K562 (cell line): ENCODE data around the gene LACTB. TPM values are rescaled to one million over a fixed set of nuclear protein-coding genes. Genes with fewer than 3 reads are reported as not detected.

Experiments used
- ATAC-seq: fragments of 200-7000 bp; cut with Tn5 transposase; 3 replicates; pipeline ENCODE4 v1.9.1; 2020; ENCODE audit warnings: moderate library complexity
- BruUV-seq: library from RNA; stranded (reverse); fragments of 400-500 nt; replicated peaks from 2 replicates; lab custom pipeline; 2021; lab: Mats Ljungman, UMichigan
- CTCF ChIA-PET: fragments of 300-600 bp; formaldehyde crosslinking; extraction: SDS; loops from one replicate; lab custom pipeline; 2021; ENCODE audit warnings: low intra/inter-chr PET ratio; lab: Yijun Ruan, JAX
- POLR2A ChIA-PET: fragments of 300-600, 350-650 bp; sonication (Branson Sonifier 250); formaldehyde crosslinking; extraction: SDS; loops from one replicate; lab custom pipeline; 2021; ENCODE audit warnings: antibody characterized with exemption, inconsistent platforms; lab: Yijun Ruan, JAX
- DNase-seq, 4 experiments: peaks; one replicate each; pipeline versions ENCODE4 v3.0.0 to v3.0.0-alpha.2; 2011 to 2018; ENCODE audit warnings: low spot score in 3 of 4, mixed read lengths in 3 of 4; ENCODE audit errors: extremely low read depth in 1 of 4
- FAIRE-seq: peaks from 2 replicates; lab custom pipeline; 2011; peaks lifted over from hg19 to GRCh38; lab: Jason Lieb, UNC
- H2AFZ ChIP-seq: 2 replicates; pipeline ENCODE4 v1.6.0; 2011; ENCODE audit warnings: low read depth, low read length, control low read depth, inconsistent platforms
- H3K27ac ChIP-seq: fragments of 200-600 bp; 3 replicates; pipeline ENCODE4 v1.8.0; 2011; ENCODE audit warnings: low read depth, mild to moderate bottlenecking, control low read depth, inconsistent platforms, low read length, moderate library complexity, mixed read lengths; ENCODE audit errors: extremely low read depth
- H3K27me3 ChIP-seq, 2 experiments: fragments of 300-600 bp in 1 of 2; 2 replicates in 1 of 2; 3 replicates in 1 of 2; pipeline versions ENCODE4 v1.6.0 to v1.8.0; 2011; ENCODE audit warnings: inconsistent platforms in 2 of 2, low read length in 2 of 2, mild to moderate bottlenecking in 1 of 2, mixed read lengths in 1 of 2, moderate library complexity in 1 of 2; ENCODE audit not compliant: control insufficient read depth in 2 of 2, insufficient read depth in 2 of 2
- H3K36me3 ChIP-seq: fragments of 300-600 bp; 3 replicates; pipeline ENCODE4 v1.8.0; 2011; ENCODE audit warnings: mild to moderate bottlenecking, low read length, inconsistent platforms; ENCODE audit not compliant: control insufficient read depth, insufficient read depth
- H3K4me1 ChIP-seq, 2 experiments: fragments of 200-600 bp in 1 of 2; replicated peaks in 1 of 2; 2 replicates in 1 of 2; 3 replicates in 1 of 2; pipeline versions ENCODE4 v1.5.1 to v1.8.0; 2011; ENCODE audit warnings: inconsistent platforms in 2 of 2, low read length in 2 of 2, mild to moderate bottlenecking in 1 of 2, mixed read lengths in 1 of 2, moderate library complexity in 1 of 2; ENCODE audit not compliant: control insufficient read depth in 2 of 2, insufficient read depth in 2 of 2
- H3K4me2 ChIP-seq: 2 replicates; pipeline ENCODE4 v1.6.1; 2011; ENCODE audit warnings: low read length, control low read depth, inconsistent platforms, mixed read lengths; ENCODE audit not compliant: insufficient read depth
- H3K4me3 ChIP-seq: fragments of 200-600 bp; sonication (generic), shearing (Covaris generic); 2 replicates; pipeline ENCODE4 v1.5.1; 2016; ENCODE audit warnings: control low read depth, inconsistent platforms
- H3K79me2 ChIP-seq: fragments of 200-600 bp; 3 replicates; pipeline ENCODE4 v1.8.0; 2011; ENCODE audit warnings: low read length, inconsistent platforms; ENCODE audit not compliant: control insufficient read depth, insufficient read depth
- H3K9ac ChIP-seq, 2 experiments: 2 replicates each; pipeline versions ENCODE4 v1.6.0 to v1.6.1; 2011; ENCODE audit warnings: low read depth in 2 of 2, low read length in 2 of 2, control low read depth in 1 of 2, inconsistent platforms in 1 of 2, mild to moderate bottlenecking in 1 of 2, mixed read lengths in 1 of 2; ENCODE audit not compliant: insufficient read depth in 1 of 2
- H3K9me1 ChIP-seq: one replicate; pipeline ENCODE4 v1.6.0; 2011; ENCODE audit warnings: inconsistent platforms, mild to moderate bottlenecking, low read length, moderate library complexity; ENCODE audit not compliant: control insufficient read depth, insufficient read depth
- H3K9me3 ChIP-seq: replicated peaks from 2 replicates; pipeline ENCODE4 v1.5.1; 2011; ENCODE audit warnings: low read depth, low read length, inconsistent platforms; ENCODE audit not compliant: control insufficient read depth, insufficient read depth
- H4K20me1 ChIP-seq: replicated peaks from 2 replicates; pipeline ENCODE4 v1.6.1; 2011; ENCODE audit warnings: low read length, inconsistent platforms, mixed read lengths; ENCODE audit not compliant: control insufficient read depth, insufficient read depth
- BRCA1 ChIP-seq, 2 experiments: fragments of 450-650 bp in 1 of 2; sonication (generic) in 1 of 2; formaldehyde crosslinking in 1 of 2; IDR thresholded peaks; 2 replicates each; pipeline versions ENCODE4 v1.5.0 to v1.6.1; 2017 to 2020; ENCODE audit warnings: mild to moderate bottlenecking in 1 of 2, missing genetic modification reagents in 1 of 2
- CCNT2 ChIP-seq: IDR thresholded peaks from 2 replicates; pipeline ENCODE4 v1.6.1; 2011; ENCODE audit warnings: borderline replicate concordance, low read depth, mild to moderate bottlenecking, moderate library complexity, mixed read lengths, low read length; ENCODE audit not compliant: insufficient read length; ENCODE audit errors: extremely low read depth
- FOXJ2 ChIP-seq: fragments of 200-800 bp; sonication (Bioruptor generic); IDR thresholded peaks from 2 replicates; pipeline ENCODE4 v1.6.1; 2016; ENCODE audit warnings: missing genetic modification characterization, missing compliant biosample characterization
- HNRNPL ChIP-seq: fragments of 200-400 bp; formaldehyde crosslinking; IDR thresholded peaks from 2 replicates; pipeline ENCODE4 v1.6.1; 2017; ENCODE audit warnings: low read depth, mild to moderate bottlenecking, low read length
- ILF3 ChIP-seq: fragments of 450-650 bp; IDR thresholded peaks from 2 replicates; pipeline ENCODE4 v1.6.1; 2018; ENCODE audit warnings: antibody characterized with exemption, mild to moderate bottlenecking, moderate library complexity, borderline replicate concordance
- MXI1 ChIP-seq: IDR thresholded peaks from 2 replicates; pipeline ENCODE4 v1.6.1; 2011; ENCODE audit warnings: low read depth, mild to moderate bottlenecking, improper control_type of control experiment, low read length
- POLR3A ChIP-seq: IDR thresholded peaks from 2 replicates; pipeline ENCODE4 v1.6.1; 2011; ENCODE audit warnings: borderline replicate concordance, mild to moderate bottlenecking, moderate library complexity; ENCODE audit not compliant: insufficient read length, insufficient read depth; ENCODE audit errors: extremely low read depth
- SOX6 ChIP-seq: fragments of 450-650 bp; IDR thresholded peaks from 2 replicates; pipeline ENCODE4 v1.6.1; 2014; ENCODE audit warnings: mild to moderate bottlenecking
- SRSF7 ChIP-seq: fragments of 200-400 bp; formaldehyde crosslinking; optimal IDR thresholded peaks from 2 replicates; pipeline ENCODE3; 2017; ENCODE audit warnings: mild to moderate bottlenecking, low read depth, low read length
- TAF1 ChIP-seq: IDR thresholded peaks from 2 replicates; pipeline ENCODE4 v1.6.1; 2011; ENCODE audit warnings: mild to moderate bottlenecking, low read length, moderate library complexity; ENCODE audit not compliant: insufficient read depth, control insufficient read depth, severe bottlenecking; ENCODE audit errors: extremely low read depth
- YY1 ChIP-seq, 3 experiments: IDR thresholded peaks; 2 replicates each; pipeline ENCODE4 v1.6.1; 2011; ENCODE audit warnings: low read length in 2 of 3, mild to moderate bottlenecking in 2 of 3, moderate library complexity in 2 of 3, borderline replicate concordance in 1 of 3, control low read depth in 1 of 3, low read depth in 1 of 3; ENCODE audit not compliant: insufficient read depth in 3 of 3, insufficient replicate concordance in 2 of 3, control insufficient read depth in 1 of 3, insufficient read length in 1 of 3; ENCODE audit errors: extremely low read depth in 1 of 3
- ZNF184 ChIP-seq: sonication (generic); formaldehyde crosslinking; IDR thresholded peaks from 2 replicates; pipeline ENCODE4 v1.5.0; 2020; ENCODE audit warnings: missing genetic modification reagents
- ZNF324 ChIP-seq: fragments of 250-450 bp; sonication (Bioruptor Pico); IDR thresholded peaks from 2 replicates; pipeline ENCODE4 v1.4.0; 2020; ENCODE audit warnings: mild to moderate bottlenecking
- ZNF785 ChIP-seq: fragments of 250-450 bp; sonication (Bioruptor Pico); IDR thresholded peaks from 2 replicates; pipeline ENCODE4 v1.4.0; 2020; ENCODE audit warnings: mild to moderate bottlenecking
- WGBS: fragments of 100-300 bp; shearing (Covaris generic); methylation state at CpG from one replicate; pipeline ENCODE4 v1.1.6; 2016; ENCODE audit warnings: low coverage, mixed read lengths; ENCODE audit not compliant: insufficient coverage; ENCODE audit errors: missing lambda C conversion rate; 5-methylcytosine and 5-hydroxymethylcytosine counted together
- in situ Hi-C: fragments of 300-500 bp; cut with MboI; formaldehyde crosslinking; loops from 4 replicates; pipeline ENCODE4 v1.15.0; 2018; ENCODE audit warnings: inconsistent platforms, mixed read lengths
- intact Hi-C: fragments of 100-400 bp; cut with micrococcal nuclease; formaldehyde crosslinking; loops from 2 replicates; pipeline ENCODE4 v1.14.2; 2022
- polyA plus RNA-seq, 8 experiments: library from polyadenylated mRNA; depleted of rRNA in 4 of 8; stranded (reverse) in 5 of 8; unstranded in 3 of 8; fragments of >200 nt; fragmentation: Nextera tagmentation in 2 of 8; fragmentation: Illumina TruSeq in 1 of 8; extraction: Ambion mirVana in 2 of 8; extraction: Trizol in 1 of 8; gene quantifications; 2 replicates each; pipeline versions ENCODE4 v1.2.1 to v1.2.3, GENCODE V29; 2011 to 2014; ENCODE audit warnings: inconsistent platforms in 1 of 8, missing spikeins in 1 of 8
- total RNA-seq, 7 experiments: library from RNA; depleted of rRNA in 6 of 7; stranded (reverse); fragments of >200 nt in 6 of 7; fragmentation: Illumina TruSeq in 2 of 7; extraction: Trizol in 2 of 7; gene quantifications; 2 replicates each; pipeline versions ENCODE4 v1.2.1 to v1.2.3, GENCODE V29; 2011 to 2021; ENCODE audit warnings: low replicate concordance in 1 of 7
- TF ChIP-seq, protein P1 (sequence below): fragments of 450-650 bp; IDR thresholded peaks from 2 replicates; pipeline ENCODE4 v1.6.1; 2016; ENCODE audit warnings: missing biosample characterization, missing genetic modification characterization

Gene LACTB
- total and polyA plus RNA-seq, 9 of the 15 experiments (the other 6 are each of a cell fraction or from before 2014, with no cell fraction given), result 3.1 to 15.5 (median 9.8) TPM

DNA sequence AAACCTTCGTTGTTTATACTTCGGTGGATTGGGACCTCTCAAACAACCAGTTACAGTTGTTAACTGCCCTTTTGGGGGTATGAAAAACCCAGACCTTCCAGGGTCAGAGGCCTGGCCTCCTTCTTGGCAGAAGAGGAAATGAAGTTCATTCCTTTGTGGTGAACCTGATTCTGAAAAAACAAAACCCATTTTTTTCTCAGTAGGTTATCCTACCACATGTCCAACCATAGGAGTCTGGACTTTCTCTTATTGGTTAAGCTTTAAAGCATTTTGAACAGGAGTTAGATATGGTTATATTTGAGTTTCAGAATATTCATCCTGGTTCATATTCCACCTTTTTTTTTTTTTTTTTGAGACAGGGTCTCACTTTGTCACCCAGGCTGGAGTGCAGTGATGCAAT is 7.2 kb upstream of the LACTB start:
- H3K4me1 ChIP-seq, result peaks cover 0 to 25% of the 10 kb centered on the region in 2 experiments; a peak in 4 of 5 replicates
- POLR2A ChIA-PET, result interaction anchor here (0.6 kb wide), 1 partner anchor 20 kb away, joined by 3 read pairs; no protein-coding TSS in a partner anchor
- WGBS, result 18% methylated on average over 2 of the region's 2 CpGs
- no peaks in the 10 kb centered on the region for H3K9me3 ChIP-seq
- no TSS peak for BruUV-seq
- H3K36me3 ChIP-seq, result no peaks in the 10 kb centered on the region
- H3K4me2 ChIP-seq, result no peak overlapping the region
- H3K27me3 ChIP-seq, result no peaks in the 10 kb centered on the region
- FAIRE-seq (no peak), ATAC-seq (no peak), DNase-seq (no peak)
- CTCF ChIA-PET, result no interaction called here
- H3K27ac ChIP-seq, result no peak overlapping the region
- in situ Hi-C loops, result no loop called here
- H4K20me1 ChIP-seq, result no peaks in the 10 kb centered on the region
- intact Hi-C loops, result loop anchor here (5.0 kb wide), 1 partner anchor 43 kb away; the partner anchor contains the start of gene RPS27L
- 0 out of 2 replicates have a peak overlapping the region, but pooled peaks have one; percentile 8 for H2AFZ ChIP-seq
- H3K9me1 ChIP-seq, result no peaks in the 10 kb centered on the region
- TF ChIP-seq HNRNPL (no peak), ZNF785 (no peak), ZNF324 (CRISPR knock-in tag) (no peak), ZNF184 (CRISPR knock-in tag) (no peak), FOXJ2 (no peak), MXI1 (no peak)
- H3K79me2 ChIP-seq, result no peaks in the 10 kb centered on the region
- H3K4me3 ChIP-seq, result no peak overlapping the region
- H3K9ac ChIP-seq, result no peak overlapping the region

DNA sequence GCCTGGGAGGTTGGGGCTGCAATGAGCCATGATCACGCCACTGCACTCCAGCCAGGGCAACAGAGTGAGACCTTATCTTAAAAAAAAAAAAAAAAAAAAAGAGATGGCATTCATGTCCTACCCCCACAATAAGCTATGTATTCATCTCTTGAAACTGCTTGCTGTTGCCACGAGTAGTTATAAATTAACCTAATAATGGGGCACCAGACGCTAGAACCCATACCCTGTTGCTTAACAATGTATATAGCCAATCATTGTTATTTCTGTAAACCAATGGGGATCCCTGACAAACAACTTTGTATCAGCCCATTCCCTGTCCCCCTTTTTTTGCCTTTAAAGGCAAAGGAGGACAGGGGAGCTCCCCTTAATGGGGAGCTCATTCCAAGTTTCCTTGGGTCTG is 2.8 kb upstream of the LACTB start:
- Histone ChIP-seq H3K27me3 (no peaks in the 10 kb centered on the region), H3K9ac (no peak overlapping the region), H3K4me2 (no peak overlapping the region), H4K20me1 (no peaks in the 10 kb centered on the region), H3K4me1 (peaks cover 4 to 6% of the 10 kb centered on the region in 2 experiments; a peak in 4 of 5 replicates), H2AFZ (no peak overlapping the region), H3K27ac (no peak overlapping the region), H3K4me3 (no peak overlapping the region), H3K9me3 (peaks cover 6% of the 10 kb centered on the region), H3K79me2 (0 out of 3 replicates have a peak, but pooled peaks cover 3% of the 10 kb centered on the region), H3K36me3 (no peaks in the 10 kb centered on the region), H3K9me1 (no peaks in the 10 kb centered on the region)
- no peak for DNase-seq
- intact Hi-C loops (no loop called here), in situ Hi-C loops (no loop called here)
- 47% methylated on average over 3 of the region's 3 CpGs for WGBS
- no TSS peak for BruUV-seq
- no peak for ATAC-seq
- ChIA-PET CTCF (no interaction called here), POLR2A (no interaction called here)
- TF ChIP-seq SRSF7, result no peak
- no peak for TF ChIP-seq BRCA1 (IDR thresholded peaks at IDR 0.05)
- no peak for TF ChIP-seq BRCA1 (CRISPR knock-in tag; IDR thresholded peaks at IDR 0.05)
- no peak for TF ChIP-seq ILF3
- no peak for TF ChIP-seq YY1 (IDR thresholded peaks at IDR 0.05; ENCODE audit: borderline replicate concordance in 1 of 3, control insufficient read depth in 1 of 3, extremely low read depth in 1 of 3, insufficient read depth in 3 of 3, insufficient read length in 1 of 3, insufficient replicate concordance in 2 of 3, low read depth in 1 of 3, low read length in 2 of 3)
- TF ChIP-seq, protein P1, sequence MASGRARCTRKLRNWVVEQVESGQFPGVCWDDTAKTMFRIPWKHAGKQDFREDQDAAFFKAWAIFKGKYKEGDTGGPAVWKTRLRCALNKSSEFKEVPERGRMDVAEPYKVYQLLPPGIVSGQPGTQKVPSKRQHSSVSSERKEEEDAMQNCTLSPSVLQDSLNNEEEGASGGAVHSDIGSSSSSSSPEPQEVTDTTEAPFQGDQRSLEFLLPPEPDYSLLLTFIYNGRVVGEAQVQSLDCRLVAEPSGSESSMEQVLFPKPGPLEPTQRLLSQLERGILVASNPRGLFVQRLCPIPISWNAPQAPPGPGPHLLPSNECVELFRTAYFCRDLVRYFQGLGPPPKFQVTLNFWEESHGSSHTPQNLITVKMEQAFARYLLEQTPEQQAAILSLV (tag), result no peak
- no peak for TF ChIP-seq SOX6
- no peak for TF ChIP-seq TAF1
- TF ChIP-seq CCNT2, result no peak
- no peak for TF ChIP-seq POLR3A
- FAIRE-seq, result no peak
